Measurements from ENCODE around the gene OPN1SW.

Gene OPN1SW

GRCh38 chr7:128807191-128807590 is 31.6 kb upstream of the OPN1SW start:
- H3K36me3 ChIP-seq (ENCODE audit: control insufficient read depth, insufficient read depth, low read length), result peaks cover 77% of the 10 kb centered on the region
- WGBS, 2 experiments (ENCODE audit: insufficient coverage in 2 of 2), result 92 to 97% methylated on average over 8 of the region's 8 CpGs

DNA sequence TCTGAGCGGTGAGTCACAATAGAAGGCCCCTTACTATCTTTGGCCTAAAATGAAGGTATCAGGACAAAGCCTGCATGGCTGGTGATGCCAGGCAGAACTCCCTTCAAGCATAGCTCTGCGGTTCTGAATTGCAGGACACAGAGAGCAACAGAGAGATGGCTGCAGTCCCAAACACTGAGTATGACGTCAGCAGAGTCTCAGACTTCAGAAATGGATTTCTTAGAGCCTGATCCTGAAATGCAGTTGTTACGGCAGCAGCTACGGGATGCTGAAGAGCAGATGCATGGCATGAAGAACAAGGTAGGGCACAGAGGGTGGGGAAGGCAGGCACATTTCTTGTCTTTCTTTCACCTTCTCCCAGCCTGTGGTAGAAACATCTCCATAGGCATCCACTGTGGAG is 29.6 kb upstream of the OPN1SW start:
- WGBS, 2 experiments (ENCODE audit: insufficient coverage in 2 of 2), result 92 to 95% methylated on average over 5 of the region's 5 CpGs
- Histone ChIP-seq H3K36me3 (ENCODE audit: control insufficient read depth, insufficient read depth, low read length) (peaks cover 78% of the 10 kb centered on the region), H3K27ac (ENCODE audit: low read depth, low read length, severe bottlenecking) (no peak overlapping the region)

More at GRCh38 chr7:128807191-128807590, 31.6 kb upstream of the OPN1SW start:
- Histone ChIP-seq H3K4me3 (ENCODE audit: extremely low read depth, insufficient read depth, low read length, poor library complexity, severe bottlenecking) (no peak overlapping the region), H3K27ac (ENCODE audit: low read depth, low read length, severe bottlenecking) (no peak overlapping the region), H3K9me3 (ENCODE audit: control insufficient read depth, low read length) (no peaks in the 10 kb centered on the region), H3K4me1 (ENCODE audit: control insufficient read depth, insufficient read depth, low read length, poor library complexity, severe bottlenecking) (peaks cover 6% of the 10 kb centered on the region)

GRCh38 chr7:128804484-128804883 is 28.9 kb upstream of the OPN1SW start:
- 55 to 75% methylated on average over 3 of the region's 6 CpGs for WGBS, 2 experiments (ENCODE audit: insufficient coverage in 2 of 2)

More for the DNA sequence above, 29.6 kb upstream of the OPN1SW start:
- Histone ChIP-seq H3K9me3 (ENCODE audit: control insufficient read depth, low read length) (no peaks in the 10 kb centered on the region), H3K4me1 (ENCODE audit: control insufficient read depth, insufficient read depth, low read length, poor library complexity, severe bottlenecking) (peaks cover 6% of the 10 kb centered on the region), H3K4me3 (ENCODE audit: extremely low read depth, insufficient read depth, low read length, poor library complexity, severe bottlenecking) (no peak overlapping the region)

DNA sequence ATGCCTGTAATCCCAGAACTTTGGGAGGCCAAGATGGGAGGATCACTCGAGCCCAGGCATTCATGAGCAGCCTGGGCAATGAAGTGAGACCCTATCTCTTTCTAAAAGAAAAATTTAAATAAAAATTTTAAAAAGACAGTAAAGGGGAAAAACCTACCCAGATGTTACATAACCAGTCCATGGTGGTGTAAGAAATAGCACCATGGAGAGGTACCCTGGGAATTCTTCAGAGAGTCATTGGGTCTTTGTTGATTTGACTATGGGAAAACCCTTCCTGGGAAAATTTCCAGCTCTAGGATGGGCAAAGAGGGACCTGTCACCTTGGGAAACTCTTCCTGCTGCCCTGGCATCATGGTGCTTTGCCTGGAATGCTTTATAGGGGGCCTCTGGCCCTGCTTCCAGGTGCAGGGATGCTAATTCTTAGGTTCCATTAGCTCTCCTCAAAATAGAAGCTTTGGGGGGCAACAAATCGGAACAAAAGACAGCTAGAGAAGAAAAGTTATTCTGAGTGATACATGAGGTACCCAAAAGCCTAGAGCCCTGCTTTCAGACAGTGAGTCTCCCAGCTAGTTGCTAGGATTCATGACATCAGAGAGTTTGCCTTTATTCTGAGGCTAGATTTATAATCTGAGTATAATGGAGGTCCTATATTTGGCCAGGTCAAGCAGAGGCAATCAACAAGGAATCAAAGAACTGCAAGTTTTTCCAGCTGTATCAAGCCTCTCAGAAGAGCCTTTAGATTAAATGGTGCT is 26.2 kb upstream of the OPN1SW start:
- Histone ChIP-seq H3K36me3 (ENCODE audit: control insufficient read depth, insufficient read depth, low read length) (peaks cover 56% of the 10 kb centered on the region), H3K4me3 (ENCODE audit: extremely low read depth, insufficient read depth, low read length, poor library complexity, severe bottlenecking) (no peak overlapping the region), H3K4me1 (ENCODE audit: control insufficient read depth, insufficient read depth, low read length, poor library complexity, severe bottlenecking) (peaks cover 6% of the 10 kb centered on the region), H3K27ac (ENCODE audit: low read depth, low read length, severe bottlenecking) (no peak overlapping the region), H3K9me3 (ENCODE audit: control insufficient read depth, low read length) (no peaks in the 10 kb centered on the region)
- 90 to 91% methylated on average over 1 of the region's 2 CpGs for WGBS, 2 experiments (ENCODE audit: insufficient coverage in 2 of 2)

More at GRCh38 chr7:128804484-128804883, 28.9 kb upstream of the OPN1SW start:
- Histone ChIP-seq H3K36me3 (ENCODE audit: control insufficient read depth, insufficient read depth, low read length) (peaks cover 71% of the 10 kb centered on the region), H3K9me3 (ENCODE audit: control insufficient read depth, low read length) (no peaks in the 10 kb centered on the region), H3K27ac (ENCODE audit: low read depth, low read length, severe bottlenecking) (no peak overlapping the region), H3K4me1 (ENCODE audit: control insufficient read depth, insufficient read depth, low read length, poor library complexity, severe bottlenecking) (peaks cover 6% of the 10 kb centered on the region), H3K4me3 (ENCODE audit: extremely low read depth, insufficient read depth, low read length, poor library complexity, severe bottlenecking) (no peak overlapping the region)

DNA sequence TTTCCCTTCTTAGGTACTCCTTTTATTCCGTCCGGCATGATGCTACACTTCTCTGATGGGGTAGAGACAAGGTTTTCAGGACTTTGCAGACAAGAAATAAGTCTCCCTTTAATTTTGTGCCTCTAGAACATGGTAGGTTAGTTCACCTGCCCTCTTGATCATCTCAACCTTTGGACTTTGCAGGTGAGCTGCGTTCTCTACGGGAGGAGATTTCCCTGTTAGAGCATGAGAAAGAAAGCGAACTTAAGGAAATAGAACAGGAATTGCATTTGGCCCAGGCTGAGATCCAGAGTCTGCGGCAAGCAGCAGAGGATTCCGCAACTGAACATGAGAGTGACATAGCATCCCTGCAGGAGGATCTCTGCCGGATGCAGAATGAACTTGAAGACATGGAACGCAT is 25.4 kb upstream of the OPN1SW start:
- Histone ChIP-seq H3K36me3 (ENCODE audit: control insufficient read depth, insufficient read depth, low read length) (peaks cover 48% of the 10 kb centered on the region), H3K4me3 (ENCODE audit: extremely low read depth, insufficient read depth, low read length, poor library complexity, severe bottlenecking) (no peak overlapping the region), H3K4me1 (ENCODE audit: control insufficient read depth, insufficient read depth, low read length, poor library complexity, severe bottlenecking) (peaks cover 10% of the 10 kb centered on the region), H3K9me3 (ENCODE audit: control insufficient read depth, low read length) (no peaks in the 10 kb centered on the region), H3K27ac (ENCODE audit: low read depth, low read length, severe bottlenecking) (no peak overlapping the region)
- 97% methylated on average over 7 of the region's 9 CpGs for WGBS, 2 experiments (ENCODE audit: insufficient coverage in 2 of 2)

DNA sequence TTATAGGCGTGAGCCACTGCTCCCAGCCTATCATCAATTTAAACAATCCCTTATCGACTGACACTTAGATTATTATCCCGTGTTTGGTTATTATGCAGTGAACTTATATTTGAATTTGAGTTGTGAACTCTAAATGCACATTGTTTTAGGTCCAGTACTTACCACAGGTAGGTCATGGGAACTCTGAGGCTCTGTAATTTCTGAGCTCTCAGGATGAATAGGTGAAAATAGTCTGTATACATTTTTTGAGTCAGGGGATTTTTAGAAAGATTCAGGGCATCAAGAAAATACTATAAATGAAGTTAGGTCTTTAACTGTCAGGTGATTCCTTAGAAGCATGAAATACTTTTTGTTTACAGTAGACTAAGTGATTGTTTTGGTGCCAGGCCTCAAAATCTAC is 25.0 kb upstream of the OPN1SW start:
- H3K9me3 ChIP-seq (ENCODE audit: control insufficient read depth, low read length), result no peaks in the 10 kb centered on the region
- H3K4me1 ChIP-seq (ENCODE audit: control insufficient read depth, insufficient read depth, low read length, poor library complexity, severe bottlenecking), result peaks cover 12% of the 10 kb centered on the region
- 93 to 100% methylated on average over 1 to 3 of the region's 3 CpGs for WGBS, 2 experiments (ENCODE audit: insufficient coverage in 2 of 2)
- H3K36me3 ChIP-seq (ENCODE audit: control insufficient read depth, insufficient read depth, low read length), result peaks cover 46% of the 10 kb centered on the region
- H3K27ac ChIP-seq (ENCODE audit: low read depth, low read length, severe bottlenecking), result no peak overlapping the region
- H3K4me3 ChIP-seq (ENCODE audit: extremely low read depth, insufficient read depth, low read length, poor library complexity, severe bottlenecking), result no peak overlapping the region

DNA sequence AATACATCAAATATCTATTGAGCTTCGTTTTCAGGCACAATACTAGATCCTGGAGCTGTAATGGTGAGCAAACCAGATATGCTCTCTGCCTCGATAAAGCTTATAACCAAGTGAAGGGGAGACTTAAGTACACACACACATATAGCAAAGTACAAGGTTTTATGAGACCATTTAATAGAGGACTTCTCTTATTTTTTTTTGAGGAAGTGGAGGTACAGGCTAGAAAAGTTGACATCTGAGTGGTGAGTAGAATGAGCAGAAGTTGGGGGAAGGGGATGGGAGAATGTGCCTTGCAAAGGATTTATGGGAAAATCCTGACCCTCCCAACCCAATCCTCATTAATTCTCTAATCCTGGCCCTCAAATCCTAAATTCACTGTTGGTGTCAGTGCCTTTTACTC is 23.9 kb upstream of the OPN1SW start:
- Histone ChIP-seq H3K27ac (ENCODE audit: low read depth, low read length, severe bottlenecking) (no peak overlapping the region), H3K36me3 (ENCODE audit: control insufficient read depth, insufficient read depth, low read length) (peaks cover 45% of the 10 kb centered on the region)
- no CpG with 5 or more reads among the region's 2 CpGs for WGBS, 2 experiments (ENCODE audit: insufficient coverage in 2 of 2)

DNA sequence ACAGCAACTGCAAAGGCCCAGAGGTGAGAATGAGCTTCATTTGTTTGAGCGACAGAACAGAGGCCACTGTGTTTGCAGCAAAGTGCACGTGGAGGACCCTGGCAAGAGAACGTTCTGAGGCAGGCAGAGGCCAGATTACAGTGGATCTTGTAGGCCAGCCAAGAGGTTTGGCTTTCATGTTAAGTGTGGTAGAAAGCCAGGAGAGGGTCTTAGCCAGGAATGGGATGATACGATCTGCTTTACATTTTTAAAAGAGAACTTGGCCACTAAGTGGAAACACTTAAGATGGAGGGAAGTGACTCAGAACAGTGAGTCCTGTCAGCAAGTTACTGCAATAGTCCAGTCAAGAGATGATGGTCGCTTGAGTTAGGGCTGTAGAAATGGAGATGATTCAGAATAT is 20.7 kb upstream of the OPN1SW start:
- 90 to 91% methylated on average over 4 of the region's 5 CpGs for WGBS, 2 experiments (ENCODE audit: insufficient coverage in 2 of 2)
- peak overlapping the region; percentile 45 for H3K27ac ChIP-seq (ENCODE audit: low read depth, low read length, severe bottlenecking)
- peaks cover 24% of the 10 kb centered on the region for H3K4me1 ChIP-seq (ENCODE audit: control insufficient read depth, insufficient read depth, low read length, poor library complexity, severe bottlenecking)
- H3K9me3 ChIP-seq (ENCODE audit: control insufficient read depth, low read length), result no peaks in the 10 kb centered on the region
- peaks cover 36% of the 10 kb centered on the region for H3K36me3 ChIP-seq (ENCODE audit: control insufficient read depth, insufficient read depth, low read length)
- H3K4me3 ChIP-seq (ENCODE audit: extremely low read depth, insufficient read depth, low read length, poor library complexity, severe bottlenecking), result no peak overlapping the region

More for the DNA sequence above, 23.9 kb upstream of the OPN1SW start:
- Histone ChIP-seq H3K4me1 (ENCODE audit: control insufficient read depth, insufficient read depth, low read length, poor library complexity, severe bottlenecking) (peaks cover 12% of the 10 kb centered on the region), H3K9me3 (ENCODE audit: control insufficient read depth, low read length) (no peaks in the 10 kb centered on the region), H3K4me3 (ENCODE audit: extremely low read depth, insufficient read depth, low read length, poor library complexity, severe bottlenecking) (no peak overlapping the region)

GRCh38 chr7:128795129-128795528 is 19.5 kb upstream of the OPN1SW start:
- H3K36me3 ChIP-seq (ENCODE audit: control insufficient read depth, insufficient read depth, low read length), result peaks cover 29% of the 10 kb centered on the region
- 79 to 82% methylated on average over 3 to 4 of the region's 4 CpGs for WGBS, 2 experiments (ENCODE audit: insufficient coverage in 2 of 2)

GRCh38 chr7:128794436-128794835 is 18.8 kb upstream of the OPN1SW start:
- peaks cover 24% of the 10 kb centered on the region for H3K4me1 ChIP-seq (ENCODE audit: control insufficient read depth, insufficient read depth, low read length, poor library complexity, severe bottlenecking)
- H3K9me3 ChIP-seq (ENCODE audit: control insufficient read depth, low read length), result no peaks in the 10 kb centered on the region
- no peak overlapping the region for H3K4me3 ChIP-seq (ENCODE audit: extremely low read depth, insufficient read depth, low read length, poor library complexity, severe bottlenecking)
- peaks cover 29% of the 10 kb centered on the region for H3K36me3 ChIP-seq (ENCODE audit: control insufficient read depth, insufficient read depth, low read length)
- WGBS, 2 experiments (ENCODE audit: insufficient coverage in 2 of 2), result 96 to 97% methylated on average over 8 of the region's 8 CpGs
- H3K27ac ChIP-seq (ENCODE audit: low read depth, low read length, severe bottlenecking), result no peak overlapping the region

More at GRCh38 chr7:128795129-128795528, 19.5 kb upstream of the OPN1SW start:
- Histone ChIP-seq H3K9me3 (ENCODE audit: control insufficient read depth, low read length) (no peaks in the 10 kb centered on the region), H3K27ac (ENCODE audit: low read depth, low read length, severe bottlenecking) (no peak overlapping the region), H3K4me3 (ENCODE audit: extremely low read depth, insufficient read depth, low read length, poor library complexity, severe bottlenecking) (no peak overlapping the region), H3K4me1 (ENCODE audit: control insufficient read depth, insufficient read depth, low read length, poor library complexity, severe bottlenecking) (peaks cover 24% of the 10 kb centered on the region)

- no peak overlapping the region for H3K27ac ChIP-seq (ENCODE audit: low read depth, low read length, severe bottlenecking)
- 61 to 79% methylated on average over 2 to 3 of the region's 3 CpGs for WGBS, 2 experiments (ENCODE audit: insufficient coverage in 2 of 2)
- peaks cover 24% of the 10 kb centered on the region for H3K4me1 ChIP-seq (ENCODE audit: control insufficient read depth, insufficient read depth, low read length, poor library complexity, severe bottlenecking)
- H3K36me3 ChIP-seq (ENCODE audit: control insufficient read depth, insufficient read depth, low read length), result peaks cover 29% of the 10 kb centered on the region
- no peak overlapping the region for H3K4me3 ChIP-seq (ENCODE audit: extremely low read depth, insufficient read depth, low read length, poor library complexity, severe bottlenecking)
- H3K9me3 ChIP-seq (ENCODE audit: control insufficient read depth, low read length), result no peaks in the 10 kb centered on the region
These were observed 18.4 kb upstream of the OPN1SW start for GRCh38 chr7:128794020-128794419.
